NCI-H2227 treated with DMSO at 0.1 percent for 48 hours (cell line): Measurements from ENCODE around the gene KRT86.
"Not testable (repeated sequence)": the region's sequence is repeated elsewhere in the genome, so short reads cannot be mapped to it uniquely, and the experiment has no call there.

Experiments
- DNase-seq: peaks from one replicate; lab custom pipeline; 2025; lab: John Stamatoyannopoulos, UW

KRT86 gene

GRCh38 chr12:52251367-52252051 lies 22.9 kb upstream of the KRT86 start:
- no peak for DNase-seq

DNA sequence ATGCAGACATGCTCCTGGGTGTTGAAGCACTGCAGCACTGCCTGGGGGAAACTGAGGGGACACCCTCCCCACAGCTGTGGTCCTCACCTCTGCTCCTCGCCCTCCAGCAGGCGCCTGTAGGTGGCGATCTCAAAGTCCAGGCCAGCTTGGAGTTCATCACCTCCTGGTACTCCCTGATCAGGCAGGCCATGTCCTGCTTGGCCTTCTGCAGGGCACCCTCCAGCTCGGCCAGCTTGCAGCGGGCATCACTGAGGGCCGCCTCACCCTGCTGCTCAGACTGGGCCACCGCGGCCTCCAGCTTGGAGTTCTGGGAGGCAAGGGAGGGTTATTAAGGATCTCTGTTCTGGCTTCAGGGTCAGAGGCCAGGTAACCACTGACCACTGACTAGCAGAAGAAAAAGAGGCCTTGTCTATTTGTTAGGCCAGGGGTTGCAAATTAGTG lies 22.2 kb upstream of the KRT86 start:
- DNase-seq = not testable (repeated sequence)

DNA sequence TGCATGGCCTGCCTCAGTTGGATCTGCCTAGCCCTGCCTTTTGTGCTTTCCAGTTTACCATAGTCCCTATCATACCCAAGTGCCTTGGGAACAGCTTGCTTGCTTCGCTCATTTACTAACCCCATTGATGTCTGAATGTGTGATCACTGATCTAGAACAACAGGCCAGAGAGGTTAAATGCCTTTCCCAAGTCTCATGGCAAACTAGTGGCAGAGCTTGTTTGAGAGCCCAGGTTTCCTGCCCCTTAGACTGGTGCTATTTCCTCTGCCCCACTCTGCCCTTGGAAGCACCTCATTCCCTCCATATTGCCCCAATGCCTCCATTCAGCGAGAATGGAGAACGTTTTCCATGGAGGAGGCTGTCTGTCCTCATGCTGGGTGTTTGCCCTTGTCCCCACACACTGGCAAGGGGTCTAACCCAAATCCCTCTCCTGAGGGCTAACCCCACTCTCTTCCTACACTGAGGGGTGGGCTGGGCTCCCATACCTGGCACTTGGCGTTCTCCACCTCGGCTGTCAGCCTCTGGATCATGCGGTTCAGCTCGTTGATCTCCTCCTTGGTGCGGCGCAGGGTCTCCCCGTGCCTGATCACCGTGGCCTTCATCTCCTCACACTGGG lies 21.6 kb upstream of the KRT86 start:
- DNase-seq = no peak

DNA sequence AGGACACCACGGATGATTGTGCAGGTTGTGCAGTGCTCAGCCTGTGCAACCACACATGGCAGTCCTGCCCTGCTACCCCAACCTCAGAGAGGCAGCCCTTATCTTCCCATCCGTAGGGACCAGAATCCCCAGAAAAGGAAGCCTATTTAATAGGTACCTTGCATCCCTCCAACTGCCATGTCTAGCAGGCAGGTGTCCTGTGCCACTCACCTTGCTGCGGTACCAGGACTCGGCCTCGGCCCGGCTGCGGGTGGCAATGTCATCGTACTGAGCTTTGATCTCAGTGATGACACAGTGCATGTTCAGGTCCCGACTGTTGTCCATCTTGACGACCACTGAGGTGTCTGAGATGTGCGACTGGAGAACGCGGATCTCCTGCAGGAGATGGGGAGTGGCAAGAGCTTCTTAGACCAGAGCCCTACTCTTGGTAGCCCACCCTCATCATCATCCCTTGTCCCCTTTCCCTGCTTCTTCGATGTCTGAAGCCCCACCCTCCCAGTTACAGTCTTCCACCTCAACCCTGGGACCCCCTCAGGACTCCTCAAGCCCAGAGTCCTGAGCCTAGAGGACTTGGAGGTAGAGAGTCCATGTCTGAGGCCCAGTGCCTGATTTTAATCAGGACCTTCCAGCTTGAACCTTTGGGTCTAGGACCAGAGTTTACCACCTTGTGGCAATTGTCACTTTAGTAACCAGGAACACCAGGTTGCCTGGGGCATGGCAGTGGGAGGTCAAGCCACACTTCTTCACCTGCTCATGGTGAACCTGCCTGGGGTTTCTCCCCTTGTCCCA lies 20.9 kb upstream of the KRT86 start:
- no peak for DNase-seq

- DNase-seq = no peak
Measured at GRCh38 chr12:52254180-52254964, 20.1 kb upstream of the KRT86 start.

DNA sequence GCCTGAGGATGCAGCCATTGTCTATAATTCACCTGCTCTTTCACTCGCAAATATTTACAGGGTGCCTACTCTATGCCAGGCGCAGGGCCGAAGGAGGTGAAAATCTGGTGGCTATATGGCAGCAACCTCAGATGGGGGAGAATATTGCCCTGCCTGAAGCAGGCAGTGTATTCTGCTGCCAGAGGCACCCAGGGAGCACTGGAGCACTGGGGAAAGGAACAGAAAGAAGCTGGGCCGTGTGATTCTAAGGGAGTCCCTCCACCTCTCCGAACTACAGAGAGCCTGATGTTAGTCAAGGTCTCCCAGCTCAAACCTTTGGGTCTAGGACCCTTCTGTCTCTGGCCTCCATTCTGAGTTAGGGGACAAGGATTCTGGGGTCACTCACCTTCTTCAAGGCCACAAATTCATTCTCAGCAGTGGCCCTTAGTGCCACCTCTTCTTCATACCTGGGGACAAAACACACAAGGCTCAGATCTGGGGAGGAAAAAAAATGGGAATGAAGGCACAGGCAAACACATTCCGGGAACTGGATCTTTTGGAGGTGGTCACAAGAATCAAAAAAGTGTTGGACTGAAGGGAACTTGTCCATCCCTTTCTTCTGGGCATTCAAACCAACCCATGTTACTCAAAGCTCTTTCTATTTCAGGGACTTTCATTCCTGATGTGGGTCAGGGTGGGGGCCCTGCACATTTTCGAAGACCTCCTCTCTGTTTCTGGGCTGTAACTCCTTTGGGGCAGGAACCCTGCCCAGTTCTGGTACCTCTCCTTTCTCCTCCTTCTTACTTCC lies 19.3 kb upstream of the KRT86 start:
- no peak for DNase-seq

DNA sequence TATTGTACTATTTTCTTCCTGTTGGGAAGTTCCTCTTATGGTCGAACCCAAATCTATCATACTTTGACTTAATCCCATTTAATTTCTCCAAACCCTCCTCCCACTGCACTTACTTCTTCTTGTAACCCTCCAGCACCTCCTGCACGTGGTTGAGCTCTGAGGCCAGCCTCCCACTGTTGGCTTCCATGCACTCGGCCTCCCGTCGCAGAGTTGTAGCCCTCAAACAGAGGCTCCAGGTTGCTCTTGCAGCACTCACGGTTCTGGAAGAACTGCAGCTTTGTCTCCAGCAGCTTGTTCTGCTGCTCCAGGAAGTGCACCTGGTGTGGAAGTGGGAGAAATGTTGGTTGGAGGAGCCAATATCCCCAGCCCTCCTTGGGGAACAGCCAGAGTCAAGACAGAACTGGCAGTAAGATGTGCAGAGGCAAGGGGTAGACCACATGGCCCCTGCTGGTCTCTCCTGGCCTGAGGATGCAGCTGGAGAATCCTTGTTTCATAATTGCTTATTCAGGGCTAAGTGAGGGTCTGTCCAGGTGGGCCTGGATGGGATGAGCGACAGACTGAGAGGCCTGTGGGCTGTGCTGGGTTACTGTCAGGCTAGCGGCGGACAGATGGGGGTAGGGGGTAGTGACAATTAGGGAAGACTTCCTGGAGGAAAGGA lies 18.4 kb upstream of the KRT86 start:
- DNase-seq = no peak

DNA sequence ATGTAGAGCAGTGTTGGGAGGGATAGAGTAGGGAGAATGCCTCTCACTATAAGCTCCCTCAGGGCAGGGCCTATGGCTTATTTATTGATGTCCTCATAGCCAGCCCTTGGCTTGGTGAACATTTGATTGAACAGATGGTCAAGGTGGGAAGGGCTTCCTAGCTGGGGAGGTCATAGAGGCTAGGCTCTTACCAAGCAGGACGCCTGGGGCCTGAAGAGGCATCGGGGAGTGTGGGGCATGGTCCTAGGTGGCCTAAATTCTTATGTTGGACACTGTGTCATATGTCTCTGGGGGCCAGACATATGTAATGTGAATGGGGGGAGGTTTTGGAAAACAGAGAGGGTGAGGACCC lies 17.9 kb upstream of the KRT86 start:
- no peak for DNase-seq

DNA sequence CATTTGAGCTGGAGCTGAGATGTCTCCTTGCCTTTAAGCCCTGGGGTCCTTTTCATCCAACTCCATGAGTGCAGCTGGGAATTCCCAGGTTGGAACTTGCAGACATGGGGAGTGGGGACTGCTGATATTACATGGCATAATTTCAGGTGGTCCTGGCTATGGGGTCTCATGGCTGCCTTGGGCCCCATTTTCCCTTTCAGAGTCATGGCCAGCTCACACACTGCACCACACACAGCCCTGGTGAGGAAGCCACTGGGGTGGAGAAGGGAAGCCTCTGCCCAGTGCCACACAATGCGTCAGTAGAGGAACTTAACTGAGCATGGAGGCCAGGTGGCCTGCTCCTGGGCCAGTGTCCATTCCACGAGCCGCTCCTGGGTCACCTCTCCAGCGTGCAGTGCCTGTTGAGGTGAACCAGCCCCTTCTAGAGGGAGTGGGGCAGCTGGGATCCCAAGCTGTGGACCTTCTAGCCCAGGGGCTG lies 17.3 kb upstream of the KRT86 start:
- no peak for DNase-seq

DNA sequence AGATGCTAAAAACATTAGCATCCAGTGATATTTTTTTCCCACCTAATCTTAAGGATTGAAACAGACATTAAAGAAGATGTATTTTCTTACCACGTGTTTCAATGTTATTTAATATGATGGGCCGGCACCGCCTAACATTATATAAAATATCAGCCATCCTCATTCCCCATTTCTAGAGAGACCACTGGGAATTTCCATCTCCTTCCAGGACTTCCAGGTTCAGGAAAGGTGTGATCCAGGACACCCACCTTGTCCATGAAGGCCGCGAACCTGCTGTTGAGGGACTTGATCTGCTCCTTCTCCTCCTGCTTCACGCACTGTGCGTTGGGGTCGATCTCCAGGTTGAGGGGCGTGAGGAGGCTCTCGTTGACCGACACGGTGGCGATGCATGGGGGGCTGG lies 16.5 kb upstream of the KRT86 start:
- not testable (repeated sequence) for DNase-seq

GRCh38 chr12:52258335-52258901 lies 16.0 kb upstream of the KRT86 start:
- DNase-seq = no peak

DNA sequence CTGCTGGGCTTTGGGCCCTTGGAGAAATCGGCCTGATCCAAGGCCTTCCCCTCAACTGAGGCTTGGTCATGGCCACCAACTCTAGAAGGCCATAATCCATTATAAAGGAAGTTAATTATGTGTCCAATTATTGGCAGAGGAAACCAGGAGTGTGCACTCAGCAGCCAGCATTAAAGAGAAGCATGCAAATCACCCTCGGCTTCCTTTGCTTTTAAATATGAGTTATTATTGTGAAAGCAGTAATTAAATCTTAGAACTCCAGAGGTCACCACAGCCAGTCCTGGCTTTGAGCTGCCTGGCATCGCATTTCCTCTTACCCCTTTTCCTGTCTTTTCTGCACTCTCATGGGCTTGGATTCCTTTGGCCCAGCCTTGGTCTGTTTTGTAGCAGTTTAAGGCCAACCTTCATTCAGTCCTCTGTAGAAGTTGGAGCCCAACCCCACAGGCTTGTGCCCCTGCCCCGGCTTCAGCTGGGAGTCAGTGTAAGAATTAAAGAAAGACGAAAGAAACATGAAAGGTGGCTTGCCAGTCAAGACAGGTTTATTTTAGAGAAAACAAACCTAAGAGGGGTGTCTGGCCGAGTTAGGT lies 14.7 kb upstream of the KRT86 start:
- DNase-seq = no peak

GRCh38 chr12:52260361-52261207 lies 13.9 kb upstream of the KRT86 start:
- DNase-seq = no peak

DNA sequence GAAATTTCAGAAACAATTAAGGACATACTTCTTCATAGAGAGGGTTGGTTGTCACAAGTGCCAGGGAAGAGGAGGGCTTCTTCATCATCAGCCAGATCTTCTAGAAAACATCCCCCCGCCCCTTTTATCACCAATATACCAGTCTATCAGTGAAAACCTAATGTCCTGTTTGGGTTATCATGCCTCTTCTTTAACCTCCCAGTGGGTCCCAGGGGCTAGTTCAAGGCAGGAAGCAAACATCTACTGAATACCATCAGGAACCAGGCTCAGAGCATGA lies 13.3 kb upstream of the KRT86 start:
- no peak for DNase-seq

GRCh38 chr12:52262286-52262685 lies 12.2 kb upstream of the KRT86 start:
- no peak for DNase-seq

GRCh38 chr12:52263761-52264434 lies 10.5 kb upstream of the KRT86 start:
- no peak for DNase-seq

- no peak for DNase-seq
Measured at GRCh38 chr12:52264435-52264825, 10.0 kb upstream of the KRT86 start.

GRCh38 chr12:52266514-52266913 lies 7.9 kb upstream of the KRT86 start:
- no peak for DNase-seq

DNA sequence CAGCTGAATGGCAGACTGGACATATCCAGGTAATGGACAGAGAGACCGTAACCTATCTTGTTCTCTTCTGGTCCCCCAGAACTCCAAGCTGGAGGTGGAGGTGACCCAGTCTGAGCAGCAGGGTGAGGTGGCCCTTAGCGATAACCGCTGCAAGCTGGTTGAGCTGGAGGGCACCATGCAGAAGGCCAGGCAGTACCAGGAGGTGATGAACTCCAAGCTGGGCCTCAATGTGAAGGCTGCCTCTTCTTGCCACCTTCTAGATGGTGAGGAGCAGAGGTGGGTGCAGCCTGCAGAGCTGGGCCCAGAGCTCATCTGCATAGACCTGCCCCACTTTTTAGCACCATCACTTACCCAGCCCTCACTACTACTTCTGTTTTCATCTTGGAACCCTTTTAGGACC lies 7.2 kb upstream of the KRT86 start:
- DNase-seq = no peak
